PC-9 (cell line): ENCODE data around the gene MNS1.
"Not testable (repeated sequence)": the region's sequence is repeated elsewhere in the genome, so short reads cannot be mapped to it uniquely, and the experiment has no call there.

Experiments used
- CTCF ChIP-seq: fragments of 200-600 bp; sonication (generic); conservative IDR thresholded peaks from 2 replicates; pipeline ENCODE4 v1.6.1; 2017; ENCODE audit warnings: mixed run types, antibody characterized with exemption, mild to moderate bottlenecking, moderate library complexity
- EZH2 ChIP-seq: fragments of 200-600 bp; sonication (generic); IDR thresholded peaks from 2 replicates; pipeline ENCODE4 v1.8.0; 2017; ENCODE audit warnings: antibody characterized with exemption, low read depth

DNA sequence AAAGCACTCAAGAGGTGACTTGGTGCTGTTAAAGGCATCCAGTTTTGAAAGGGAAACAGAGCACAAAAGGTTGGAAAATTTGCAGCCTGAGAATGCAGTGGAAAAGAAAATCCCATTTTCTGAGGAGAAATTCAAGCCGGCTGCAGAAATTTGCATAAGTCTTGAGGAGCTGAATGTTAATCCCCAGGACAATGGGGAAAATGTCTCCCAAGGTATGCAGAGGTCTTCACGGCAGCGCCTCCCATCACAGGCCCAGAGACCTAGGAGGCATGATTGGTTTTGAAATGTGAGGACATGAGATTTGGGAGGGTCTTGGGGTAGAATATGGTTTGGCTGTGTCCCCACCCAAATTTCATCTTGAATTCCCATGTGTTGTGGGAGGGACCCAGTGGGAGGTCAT is 67.6 kb downstream of the MNS1 start:
- not testable (repeated sequence) for TF ChIP-seq CTCF, EZH2
